Transverse colon (tissue), 4 donors: ENCODE data around the gene FGD4.

ENCODE experiments used
- EP300 ChIP-seq: sonication (generic); formaldehyde crosslinking; IDR thresholded peaks from one replicate; pipeline ENCODE4 v1.6.1; 2017; ENCODE audit warnings: antibody characterized with exemption, low read depth
- POLR2A ChIP-seq: fragments of 450-650 bp; IDR thresholded peaks from one replicate; pipeline ENCODE4 v1.6.1; 2016; ENCODE audit warnings: antibody characterized with exemption, mild to moderate bottlenecking, moderate library complexity
- POLR2AphosphoS5 ChIP-seq, 3 donors: sonication (generic); formaldehyde crosslinking; IDR thresholded peaks; one replicate each; pipeline ENCODE4 v1.6.1; 2016; ENCODE audit warnings: antibody characterized with exemption in 3 of 3
- TF ChIP-seq, protein P1 (sequence below), 5 experiments: fragments of 200-600 bp in 3 of 5; fragments of 450-650 bp in 2 of 5; sonication (generic) in 3 of 5; IDR thresholded peaks; 1 replicate in 2 of 5; 2 replicates in 3 of 5; pipeline ENCODE4 v1.5.1; 2016 to 2017; ENCODE audit warnings: antibody characterized with exemption in 5 of 5, inconsistent platforms in 3 of 5, mild to moderate bottlenecking in 2 of 5, moderate library complexity in 1 of 5

- TF ChIP-seq, protein P1, sequence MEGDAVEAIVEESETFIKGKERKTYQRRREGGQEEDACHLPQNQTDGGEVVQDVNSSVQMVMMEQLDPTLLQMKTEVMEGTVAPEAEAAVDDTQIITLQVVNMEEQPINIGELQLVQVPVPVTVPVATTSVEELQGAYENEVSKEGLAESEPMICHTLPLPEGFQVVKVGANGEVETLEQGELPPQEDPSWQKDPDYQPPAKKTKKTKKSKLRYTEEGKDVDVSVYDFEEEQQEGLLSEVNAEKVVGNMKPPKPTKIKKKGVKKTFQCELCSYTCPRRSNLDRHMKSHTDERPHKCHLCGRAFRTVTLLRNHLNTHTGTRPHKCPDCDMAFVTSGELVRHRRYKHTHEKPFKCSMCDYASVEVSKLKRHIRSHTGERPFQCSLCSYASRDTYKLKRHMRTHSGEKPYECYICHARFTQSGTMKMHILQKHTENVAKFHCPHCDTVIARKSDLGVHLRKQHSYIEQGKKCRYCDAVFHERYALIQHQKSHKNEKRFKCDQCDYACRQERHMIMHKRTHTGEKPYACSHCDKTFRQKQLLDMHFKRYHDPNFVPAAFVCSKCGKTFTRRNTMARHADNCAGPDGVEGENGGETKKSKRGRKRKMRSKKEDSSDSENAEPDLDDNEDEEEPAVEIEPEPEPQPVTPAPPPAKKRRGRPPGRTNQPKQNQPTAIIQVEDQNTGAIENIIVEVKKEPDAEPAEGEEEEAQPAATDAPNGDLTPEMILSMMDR (IDR thresholded peaks at IDR 0.05), result no peak
- TF ChIP-seq POLR2A (no peak), POLR2AphosphoS5 (IDR thresholded peaks at IDR 0.05) (no peak), EP300 (no peak)
Observed at GRCh38 chr12:32568228-32568627, 168.9 kb downstream of the FGD4 start.
